GM21390 (cell line): Measurements from ENCODE around the gene SECISBP2.
"Not testable (repeated sequence)": the region's sequence is repeated elsewhere in the genome, so short reads cannot be mapped to it uniquely, and the experiment has no call there.

Experiments used
- ATAC-seq: cut with Tn5 transposase; IDR thresholded peaks from one replicate; pipeline ENCODE4 v1.9.1; 2021; ENCODE audit not compliant: unreplicated experiment

Gene SECISBP2, protein sequence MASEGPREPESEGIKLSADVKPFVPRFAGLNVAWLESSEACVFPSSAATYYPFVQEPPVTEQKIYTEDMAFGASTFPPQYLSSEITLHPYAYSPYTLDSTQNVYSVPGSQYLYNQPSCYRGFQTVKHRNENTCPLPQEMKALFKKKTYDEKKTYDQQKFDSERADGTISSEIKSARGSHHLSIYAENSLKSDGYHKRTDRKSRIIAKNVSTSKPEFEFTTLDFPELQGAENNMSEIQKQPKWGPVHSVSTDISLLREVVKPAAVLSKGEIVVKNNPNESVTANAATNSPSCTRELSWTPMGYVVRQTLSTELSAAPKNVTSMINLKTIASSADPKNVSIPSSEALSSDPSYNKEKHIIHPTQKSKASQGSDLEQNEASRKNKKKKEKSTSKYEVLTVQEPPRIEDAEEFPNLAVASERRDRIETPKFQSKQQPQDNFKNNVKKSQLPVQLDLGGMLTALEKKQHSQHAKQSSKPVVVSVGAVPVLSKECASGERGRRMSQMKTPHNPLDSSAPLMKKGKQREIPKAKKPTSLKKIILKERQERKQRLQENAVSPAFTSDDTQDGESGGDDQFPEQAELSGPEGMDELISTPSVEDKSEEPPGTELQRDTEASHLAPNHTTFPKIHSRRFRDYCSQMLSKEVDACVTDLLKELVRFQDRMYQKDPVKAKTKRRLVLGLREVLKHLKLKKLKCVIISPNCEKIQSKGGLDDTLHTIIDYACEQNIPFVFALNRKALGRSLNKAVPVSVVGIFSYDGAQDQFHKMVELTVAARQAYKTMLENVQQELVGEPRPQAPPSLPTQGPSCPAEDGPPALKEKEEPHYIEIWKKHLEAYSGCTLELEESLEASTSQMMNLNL

GRCh38 chr9:89318123-89319014 lies at the start of gene SECISBP2:
TSS of gene SECISBP2 (plus strand) at chr9:89318500. CDS start at chr9:89318577, 77 bp downstream.
- ATAC-seq = peak; percentile 88

- ATAC-seq = no peak
These were observed 44.6 kb upstream of the SECISBP2 start for GRCh38 chr9:89273528-89274279.

DNA sequence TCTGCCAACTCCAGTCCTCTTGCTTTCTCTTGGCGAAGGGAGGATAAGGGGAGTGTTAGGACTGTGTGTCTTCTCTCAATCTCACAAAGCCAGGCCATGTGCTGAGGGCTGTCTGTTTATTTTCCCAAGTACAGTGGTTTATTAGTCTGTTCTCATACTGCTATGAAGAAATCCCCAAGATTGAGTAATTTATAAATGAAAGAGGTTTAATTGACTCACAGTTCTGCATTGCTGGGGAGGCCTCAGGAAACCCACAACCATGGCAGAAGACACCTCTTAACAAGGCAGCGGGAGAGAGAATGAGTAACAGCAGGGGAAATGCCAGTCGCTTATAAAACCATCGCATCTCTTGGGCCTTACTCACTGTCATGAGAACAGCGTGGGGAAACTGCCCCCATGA lies 43.5 kb upstream of the SECISBP2 start:
- no peak for ATAC-seq

DNA sequence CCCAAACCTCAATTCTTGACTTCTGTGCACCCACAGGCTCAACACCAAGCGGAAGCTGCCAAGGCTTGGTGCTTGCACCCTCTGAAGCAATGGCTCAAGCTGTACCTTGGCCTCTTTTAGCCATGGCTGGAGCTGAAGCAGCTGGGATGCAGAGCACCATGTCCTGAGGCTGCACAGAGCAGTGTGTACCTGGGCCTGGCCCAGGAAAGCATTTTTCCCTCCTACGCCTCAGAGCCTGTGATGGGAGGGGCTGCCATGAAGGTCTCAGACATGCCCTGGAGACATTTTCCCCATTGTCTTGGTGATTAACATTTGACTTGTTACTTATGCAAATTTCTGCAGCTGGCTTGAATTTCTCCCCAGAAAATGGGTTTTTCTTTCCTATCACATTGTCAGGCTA lies 42.3 kb upstream of the SECISBP2 start:
- not testable (repeated sequence) for ATAC-seq

DNA sequence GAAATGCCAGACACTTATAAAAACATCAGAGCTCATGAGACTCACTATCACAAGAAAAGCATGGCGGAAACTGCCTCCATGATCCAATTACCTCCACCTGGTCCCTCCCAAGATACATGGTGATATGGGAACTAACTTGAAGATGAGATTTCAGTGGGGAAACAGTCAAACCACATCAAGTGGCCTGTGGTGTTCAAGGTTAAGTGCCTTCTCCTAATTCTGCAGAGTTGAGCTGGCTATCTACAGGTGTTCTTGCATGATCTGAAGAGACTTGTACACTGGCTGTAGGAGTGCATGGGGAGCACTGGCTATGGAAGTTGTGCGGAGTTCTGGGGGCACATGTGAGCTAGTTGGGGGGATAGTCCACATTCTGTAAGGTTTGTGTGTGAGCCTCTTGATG lies 41.3 kb upstream of the SECISBP2 start:
- ATAC-seq = no peak

DNA sequence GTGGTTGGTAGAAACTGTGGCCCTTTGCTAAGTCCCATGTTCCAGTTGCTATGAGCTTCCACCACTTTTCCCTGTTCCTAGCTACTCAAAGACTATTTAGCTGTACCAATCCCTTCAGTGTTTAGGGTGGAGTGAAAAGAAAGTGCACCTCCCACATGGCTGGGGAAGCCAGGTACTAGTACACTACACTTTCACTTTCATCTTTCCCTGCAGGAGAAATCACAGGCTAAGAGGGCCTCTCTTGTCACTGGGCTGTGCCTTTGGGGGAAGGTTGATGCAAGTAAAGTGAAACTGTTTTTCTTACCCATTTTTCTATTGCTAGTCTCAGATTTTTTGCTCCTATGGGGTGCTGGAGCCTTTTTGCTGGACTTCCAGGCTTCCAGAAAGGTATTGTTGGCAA lies 40.8 kb upstream of the SECISBP2 start:
- ATAC-seq = no peak

DNA sequence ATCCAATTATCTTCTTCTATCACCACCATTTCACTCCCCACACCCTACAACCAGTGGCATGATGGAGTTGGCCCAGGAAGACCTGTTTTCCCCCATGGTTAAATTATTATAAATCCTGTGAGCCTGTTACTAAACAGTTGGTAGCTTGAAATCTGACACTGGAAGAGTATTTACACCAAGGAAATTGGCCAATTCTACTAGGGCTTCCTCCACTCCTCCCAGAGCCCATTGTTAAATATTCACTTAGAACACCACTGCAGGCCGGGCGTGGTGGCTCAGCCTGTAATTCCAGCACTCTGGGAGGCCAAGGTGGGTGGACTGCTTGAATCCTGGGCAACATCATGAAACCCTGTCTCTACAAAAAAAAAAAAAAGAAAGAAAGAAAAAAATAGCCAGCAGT lies 39.7 kb upstream of the SECISBP2 start:
- no peak for ATAC-seq

GRCh38 chr9:89278997-89279739 lies 39.1 kb upstream of the SECISBP2 start:
- no peak for ATAC-seq

DNA sequence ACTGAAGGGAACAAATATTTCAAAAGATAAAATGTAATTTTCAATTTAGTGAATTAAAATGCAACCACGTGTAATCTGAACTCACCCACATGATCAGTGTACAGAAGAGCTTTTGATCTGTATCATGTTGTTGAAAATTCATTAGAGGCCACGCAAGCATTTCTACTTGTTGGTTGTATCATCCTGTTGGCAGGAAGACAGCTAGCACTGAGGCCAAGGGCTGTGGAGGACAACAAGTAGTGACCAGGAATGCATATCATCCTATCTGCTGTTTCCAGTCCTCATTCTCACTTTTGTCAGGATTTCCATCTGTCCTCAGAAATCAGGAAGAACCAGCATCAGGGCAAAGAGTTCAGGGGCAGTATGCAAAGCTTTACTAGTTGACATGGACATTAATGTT lies 37.2 kb upstream of the SECISBP2 start:
- ATAC-seq = no peak

DNA sequence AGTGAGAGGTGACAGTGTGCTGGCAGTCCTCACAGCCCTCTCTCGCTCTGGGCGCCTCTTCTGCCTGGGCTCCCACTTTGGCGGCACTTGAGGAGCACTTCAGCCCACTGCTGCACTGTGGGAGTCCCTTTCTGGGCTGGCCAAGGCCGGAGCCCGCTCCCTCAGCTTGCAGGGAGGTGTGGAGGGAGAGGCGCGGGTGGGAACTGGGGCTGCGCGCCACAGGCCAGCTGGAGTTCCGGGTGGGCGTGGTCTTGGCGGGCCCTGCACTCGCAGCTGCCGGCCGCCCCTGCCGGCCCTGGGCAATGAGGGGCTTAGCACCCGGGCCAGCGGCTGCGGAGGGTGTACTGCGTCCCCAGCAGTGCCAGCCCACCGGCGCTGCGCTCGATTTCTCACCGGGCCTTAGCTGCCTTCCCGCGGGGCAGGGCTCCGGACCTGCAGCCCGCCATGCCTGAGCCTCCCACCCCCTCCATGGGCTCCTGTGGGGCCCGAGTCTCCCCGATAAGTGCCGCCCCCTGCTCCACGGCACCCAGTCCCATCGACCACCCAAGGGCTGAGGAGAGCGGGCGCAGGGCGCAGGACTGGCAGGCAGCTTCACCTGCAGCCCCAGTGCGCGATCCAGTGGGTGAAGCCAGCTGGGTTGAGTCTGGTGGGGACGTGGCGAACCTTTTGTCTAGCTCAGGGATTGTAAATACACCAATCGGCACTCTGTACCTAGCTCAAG lies 35.9 kb upstream of the SECISBP2 start:
- not testable (repeated sequence) for ATAC-seq

DNA sequence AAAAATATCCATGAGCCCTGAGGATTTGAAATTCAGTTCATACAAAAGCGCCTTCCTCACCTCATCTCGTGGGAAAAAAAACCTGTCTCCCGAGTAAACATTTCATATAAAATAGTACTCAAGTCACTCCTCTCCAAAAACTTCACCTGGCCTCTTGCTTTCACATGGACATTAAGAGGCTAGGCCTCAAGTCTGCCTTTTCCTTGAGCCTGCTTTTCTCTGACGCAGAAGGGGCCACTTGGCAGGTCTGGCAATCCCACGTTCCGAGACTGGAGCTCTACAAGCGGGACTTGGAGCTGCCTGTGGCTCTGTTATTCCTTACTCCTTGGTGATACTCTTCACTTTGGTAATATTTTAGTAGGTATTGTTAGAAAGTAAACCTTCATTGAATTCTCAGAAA lies 34.2 kb upstream of the SECISBP2 start:
- ATAC-seq = no peak

DNA sequence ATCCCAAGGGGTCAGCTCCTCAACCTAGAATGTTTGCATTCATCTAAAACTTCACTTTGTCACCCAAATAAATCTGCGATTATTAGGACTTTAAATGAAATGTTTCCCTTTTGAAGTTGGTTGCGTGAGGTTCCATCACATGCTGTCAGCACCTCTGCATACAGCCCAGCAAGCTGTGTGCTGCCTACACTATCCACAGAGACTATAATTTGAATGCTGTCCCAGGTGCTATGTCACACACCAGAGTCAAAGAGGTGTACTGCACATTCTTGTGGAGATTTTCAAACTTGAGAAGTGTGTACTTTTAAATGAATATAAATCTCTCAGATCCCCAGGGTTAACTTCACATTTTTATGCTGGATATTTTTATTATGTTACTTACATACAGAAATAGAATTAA lies 26.6 kb upstream of the SECISBP2 start:
- ATAC-seq = no peak

- ATAC-seq = no peak
These were observed 25.3 kb upstream of the SECISBP2 start for GRCh38 chr9:89293014-89293413.

- no peak for ATAC-seq
These were observed 22.9 kb upstream of the SECISBP2 start for GRCh38 chr9:89295400-89295799.

- ATAC-seq = not testable (repeated sequence)
These were observed 16.3 kb upstream of the SECISBP2 start for GRCh38 chr9:89301996-89302395.

DNA sequence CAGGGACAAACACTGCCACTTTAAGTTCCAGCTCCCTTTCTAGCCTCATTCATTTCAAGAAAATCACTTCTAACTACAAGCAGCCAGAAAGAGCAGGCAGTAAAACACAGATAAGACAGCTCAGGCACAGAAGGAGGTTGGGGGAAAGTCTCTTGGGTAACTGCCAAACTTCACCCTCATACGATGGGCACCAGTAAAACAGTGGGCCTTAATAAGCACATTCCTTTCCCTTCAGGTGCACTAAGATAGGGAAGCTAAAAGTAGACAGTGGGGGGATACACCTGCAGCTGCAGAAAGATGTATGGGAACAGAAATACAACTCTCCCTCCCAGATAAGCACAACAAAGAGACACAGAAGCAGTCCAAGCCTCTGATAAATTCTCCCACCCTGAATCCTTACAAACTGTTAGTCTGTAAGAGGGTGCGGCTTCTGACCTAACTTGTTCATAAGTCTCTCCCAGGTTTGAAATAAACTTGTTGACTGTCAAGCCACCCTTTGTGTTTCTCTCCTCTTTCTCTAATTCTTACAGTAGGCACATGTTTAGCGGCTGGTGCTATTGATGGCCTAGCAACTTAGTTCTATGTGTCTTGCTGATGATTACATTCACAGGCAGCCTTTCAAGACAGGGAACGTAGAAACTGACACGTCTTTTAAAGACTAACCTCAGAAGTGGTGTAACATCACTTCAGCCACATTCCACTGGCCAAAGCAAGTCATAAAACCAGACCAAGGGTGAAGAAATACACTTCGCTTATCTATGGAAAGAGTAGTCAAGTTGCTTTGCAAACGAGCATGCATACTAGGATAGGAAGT lies 14.1 kb upstream of the SECISBP2 start:
- ATAC-seq = no peak

DNA sequence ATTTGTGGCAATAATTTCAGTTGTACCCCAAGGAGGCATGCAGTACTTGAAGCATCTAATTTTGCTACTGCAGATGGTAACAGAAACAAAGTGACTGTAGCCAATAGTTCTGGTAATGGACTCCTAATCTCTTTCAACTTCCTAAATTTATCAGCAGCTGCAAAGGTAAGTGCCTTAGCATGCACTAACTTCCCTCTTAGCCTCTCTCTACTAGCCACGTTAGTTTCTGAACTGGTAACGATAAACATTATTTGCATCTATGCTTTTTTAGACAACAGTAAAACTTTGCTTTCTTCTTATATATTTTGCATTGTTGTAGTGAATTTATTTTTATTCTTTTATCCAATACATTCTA lies 13.5 kb upstream of the SECISBP2 start:
- ATAC-seq = no peak

DNA sequence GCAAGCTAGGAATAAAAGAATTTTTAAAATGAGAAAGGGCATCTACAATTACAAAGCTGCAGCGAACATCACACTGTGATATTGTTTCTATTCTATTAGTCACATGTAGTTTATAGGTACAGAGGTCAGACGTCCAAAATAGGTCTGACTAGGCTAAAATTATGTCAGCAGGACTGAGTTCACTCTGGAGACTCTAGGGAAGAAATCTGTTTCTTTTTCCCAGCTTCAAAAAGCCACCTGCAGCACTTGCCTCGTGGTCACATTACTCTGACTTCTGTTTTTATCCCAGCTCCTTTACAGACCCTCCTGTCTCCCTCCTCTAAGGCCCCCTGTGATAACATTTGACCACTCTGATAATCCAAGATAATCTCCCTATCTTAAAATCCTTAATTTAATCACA lies 12.4 kb upstream of the SECISBP2 start:
- no peak for ATAC-seq
